Hematopoietic multipotent progenitor cell (in vitro differentiated cells): ENCODE results near the gene PITX1. TPM values are rescaled to one million over a fixed set of nuclear protein-coding genes. Genes with fewer than 3 reads are reported as not detected.
A peak's percentile ranks its signal among the peaks of the same experiment; 100 is the strongest.

Experiments used
- DNase-seq, 3 donors: peaks; one replicate each; pipeline ENCODE4 v3.0.0-alpha.2; 2011 to 2015; ENCODE audit warnings: low read depth in 2 of 3, low spot score in 2 of 3
- total RNA-seq: library from RNA; depleted of rRNA; stranded (reverse); fragments of >200 nt; gene quantifications from one replicate; pipeline ENCODE4 v1.2.3, GENCODE V29; 2012

Gene PITX1
- total RNA-seq, 1 donor = under 0.01 TPM

- DNase-seq = no peak
Measured at GRCh38 chr5:135062216-135063055, 28.4 kb upstream of the PITX1 start.

- no peak for DNase-seq
Measured at GRCh38 chr5:135061001-135061400, 27.0 kb upstream of the PITX1 start.

GRCh38 chr5:135060021-135060420 lies 26.0 kb upstream of the PITX1 start:
- DNase-seq = no peak

DNA sequence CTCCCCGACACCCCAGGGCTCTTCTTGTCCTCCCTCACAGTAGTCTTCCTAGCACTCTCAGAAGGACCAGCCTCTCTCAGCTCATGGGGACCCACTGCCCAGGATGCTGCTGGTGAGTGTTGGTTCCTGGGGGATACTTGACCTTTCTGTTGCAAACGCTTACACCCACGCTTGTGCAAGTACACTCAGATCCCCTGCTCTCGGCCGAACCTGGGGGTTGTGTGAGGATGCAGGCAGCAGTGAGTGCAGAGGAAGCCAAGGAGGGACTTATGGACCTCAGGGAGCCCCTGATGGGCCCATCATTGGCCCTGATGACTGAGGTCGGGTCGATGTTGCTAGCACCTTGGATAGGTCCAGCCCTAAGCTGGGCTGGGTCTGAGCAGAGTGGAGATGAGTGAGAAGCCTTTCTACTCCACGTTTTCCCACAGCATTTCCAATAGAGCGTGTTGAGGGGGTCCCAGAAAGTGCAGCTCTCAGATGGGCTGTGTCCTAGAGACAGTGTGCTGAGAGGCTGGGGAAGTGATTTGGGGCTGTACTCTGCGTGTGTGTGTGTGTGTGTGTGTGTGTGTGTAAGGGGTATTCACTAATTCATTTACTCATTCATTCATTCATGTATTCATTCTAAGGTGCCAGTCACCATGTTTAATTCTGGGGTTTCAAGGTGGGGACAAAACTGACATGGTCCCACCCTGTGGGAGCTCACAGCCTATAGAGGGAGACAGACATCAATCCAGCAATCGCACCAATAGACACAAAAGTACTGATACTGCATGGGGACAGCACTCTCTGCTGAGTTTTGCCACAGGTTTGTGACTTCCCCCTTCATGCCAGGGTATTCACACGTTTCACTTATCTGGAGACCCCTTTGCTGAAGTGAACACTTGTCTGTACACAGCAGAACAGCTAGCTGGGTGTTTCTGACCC lies 25.2 kb upstream of the PITX1 start:
- no peak for DNase-seq

DNA sequence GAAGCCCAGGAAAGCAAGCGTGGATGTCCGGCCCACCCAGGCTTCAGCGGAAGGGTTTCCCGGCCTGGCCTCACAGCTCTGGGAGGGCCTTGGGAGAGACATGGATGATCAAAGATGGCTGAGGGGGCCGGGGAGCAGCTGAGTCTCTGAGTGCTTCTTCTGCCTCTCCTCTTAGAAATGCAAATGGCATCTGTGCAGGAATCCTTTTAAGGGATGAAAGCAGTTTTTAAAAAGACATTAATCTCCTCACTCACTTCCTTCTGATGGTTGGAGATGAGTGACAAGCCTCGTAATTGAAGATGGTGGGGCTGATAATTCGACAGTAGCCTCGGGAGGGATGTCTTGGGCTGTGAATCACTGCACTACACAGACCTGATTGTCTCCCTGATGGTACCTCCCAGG lies 24.3 kb upstream of the PITX1 start:
- DNase-seq = no peak

- no peak for DNase-seq
Measured at GRCh38 chr5:135057233-135057632, 23.2 kb upstream of the PITX1 start.

DNA sequence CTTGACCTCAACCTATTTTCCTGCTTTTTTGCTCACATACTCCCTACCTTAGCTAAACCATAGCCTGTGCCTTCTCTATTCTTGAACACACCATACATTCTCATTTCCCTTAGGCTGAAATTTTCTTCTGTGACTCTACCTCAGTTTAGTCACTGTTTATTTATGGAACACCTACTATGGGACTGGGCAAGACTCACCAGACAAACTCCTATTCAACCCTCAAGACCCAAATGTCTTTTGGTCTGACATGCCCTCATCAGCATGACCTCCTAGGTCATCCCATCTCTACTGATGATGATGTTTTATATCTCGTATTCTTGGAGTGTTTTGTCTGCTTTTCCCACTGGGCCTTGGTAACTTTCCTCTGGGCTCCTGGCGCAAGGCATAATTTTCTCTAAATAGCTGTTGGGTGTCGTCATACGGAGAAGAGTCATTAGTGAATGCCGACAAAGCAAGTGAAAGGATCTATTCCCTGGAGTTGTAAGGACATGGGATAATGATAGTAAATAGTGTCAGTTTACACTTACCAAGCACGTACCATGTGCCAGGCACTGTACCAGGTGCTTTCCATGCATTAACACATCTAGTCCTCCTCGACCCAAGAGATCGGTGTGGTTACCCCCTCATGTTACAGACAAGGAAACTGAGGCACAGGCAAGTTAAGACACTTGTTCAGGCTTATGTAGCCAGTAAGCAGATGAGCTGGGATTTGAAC lies 22.4 kb upstream of the PITX1 start:
- no peak for DNase-seq

DNA sequence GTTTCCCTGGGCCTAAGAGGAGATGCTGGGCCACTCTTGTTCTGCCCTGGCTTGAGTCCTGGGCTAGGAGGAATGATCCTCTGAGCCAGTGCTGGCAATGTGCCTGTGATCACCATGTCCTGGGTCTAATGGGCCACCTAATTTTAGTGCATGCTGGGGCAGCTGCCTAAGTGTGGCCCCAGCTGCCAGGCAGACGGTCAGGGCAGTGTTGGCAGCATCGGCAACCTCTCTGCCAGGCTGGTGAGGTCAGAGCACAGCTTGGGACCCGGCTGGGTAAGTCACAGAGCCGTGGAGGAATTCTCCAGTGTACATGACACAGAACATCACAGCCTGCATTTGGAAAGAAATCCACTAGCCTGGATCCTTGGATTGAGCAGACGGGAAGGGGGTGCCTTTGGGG lies 21.4 kb upstream of the PITX1 start:
- DNase-seq = no peak

- DNase-seq = no peak
Measured at GRCh38 chr5:135054546-135054945, 20.5 kb upstream of the PITX1 start.

- DNase-seq = no peak
Measured at GRCh38 chr5:135053989-135054388, 20.0 kb upstream of the PITX1 start.

- peak in 2 of 3 donors; percentile 52 to 72 for DNase-seq
Measured at GRCh38 chr5:135053278-135053677, 19.2 kb upstream of the PITX1 start.

GRCh38 chr5:135052511-135053145 lies 18.6 kb upstream of the PITX1 start:
- DNase-seq = no peak

- no peak for DNase-seq
Measured at GRCh38 chr5:135051872-135052271, 17.8 kb upstream of the PITX1 start.

DNA sequence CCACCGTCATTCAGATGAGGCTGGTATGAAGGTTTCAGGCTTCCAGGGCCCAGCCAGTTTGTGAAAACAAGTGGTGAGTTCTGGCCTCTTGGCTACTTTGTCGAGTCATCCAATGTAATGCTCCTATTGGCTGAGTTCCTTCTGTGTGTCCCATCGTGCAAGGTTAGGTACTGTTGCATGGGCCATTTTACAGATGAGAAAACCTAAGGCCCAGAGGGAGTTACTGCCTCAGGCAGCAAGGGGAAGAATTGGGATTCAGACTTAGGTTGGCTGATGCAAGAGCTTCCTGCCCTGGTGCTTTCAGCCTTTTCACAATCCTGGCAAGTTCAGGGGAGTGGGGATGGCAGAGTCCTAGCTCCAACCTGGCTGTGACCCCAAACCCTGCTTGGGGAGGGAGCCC lies 17.4 kb upstream of the PITX1 start:
- DNase-seq = no peak

- no peak for DNase-seq
Measured at GRCh38 chr5:135050244-135050767, 16.3 kb upstream of the PITX1 start.

DNA sequence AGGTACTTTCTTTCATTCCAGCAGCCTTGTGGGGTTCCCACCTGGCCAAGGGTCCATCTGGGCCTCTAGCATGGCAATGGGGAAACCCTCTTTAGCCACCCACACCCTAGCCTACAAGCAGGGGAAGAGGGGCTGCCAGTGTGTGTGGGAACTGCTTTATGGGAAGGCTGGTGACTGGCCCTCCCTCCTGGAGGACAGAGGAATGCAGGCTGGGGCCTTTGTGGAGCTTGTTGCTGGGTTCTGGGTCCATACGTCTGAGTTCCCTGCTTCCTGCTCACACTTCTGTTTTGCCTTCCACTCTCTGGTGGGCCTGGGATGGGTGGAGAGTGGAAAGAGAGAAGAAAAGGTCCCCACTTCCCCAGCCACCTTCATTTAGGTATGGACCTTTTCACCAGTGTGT lies 14.9 kb upstream of the PITX1 start:
- DNase-seq = no peak

GRCh38 chr5:135048286-135048685 lies 14.3 kb upstream of the PITX1 start:
- no peak for DNase-seq

DNA sequence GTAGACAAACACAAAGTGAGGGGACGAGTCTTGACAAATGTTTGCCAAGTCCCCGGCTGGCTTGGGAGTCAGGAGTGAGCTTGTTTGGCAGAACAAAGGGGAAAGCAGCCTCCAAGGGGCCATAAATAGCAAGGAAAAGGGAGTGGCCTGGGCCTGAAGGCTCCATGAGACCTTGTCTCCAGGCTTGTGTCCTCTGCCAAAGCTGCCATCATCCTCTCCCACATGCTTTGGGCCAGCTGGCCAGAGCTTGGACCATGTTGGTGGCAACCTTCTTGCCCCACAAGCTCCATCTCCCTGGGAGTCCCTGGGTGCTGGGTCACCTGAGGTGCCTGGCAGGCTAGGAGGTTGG lies 13.3 kb upstream of the PITX1 start:
- DNase-seq = no peak

GRCh38 chr5:135046661-135047346 lies 12.8 kb upstream of the PITX1 start:
- DNase-seq = no peak

- no peak for DNase-seq
Measured at GRCh38 chr5:135045488-135045887, 11.5 kb upstream of the PITX1 start.
